MM.1S (cell line): ENCODE data around the gene MEGF10.

Experiments used
- DNase-seq: peaks from one replicate; pipeline ENCODE4 v3.0.0-alpha.2; 2015
- H2AFZ ChIP-seq: fragments of 300-600 bp; sonication (generic); 2 replicates; pipeline ENCODE4 v1.6.0; 2016; ENCODE audit warnings: antibody characterized with exemption, low read length
- H3F3A ChIP-seq: fragments of 300-600 bp; sonication (generic); 2 replicates; pipeline ENCODE4 v1.6.1; 2016; ENCODE audit warnings: mild to moderate bottlenecking, antibody characterized with exemption, low read length, moderate library complexity, mixed read lengths; ENCODE audit not compliant: insufficient read depth
- H3K27ac ChIP-seq: fragments of 300-600 bp; sonication (generic); 2 replicates; pipeline ENCODE4 v1.5.1; 2016; ENCODE audit warnings: mild to moderate bottlenecking, low read length
- H3K27me3 ChIP-seq: fragments of 300-600 bp; sonication (generic); replicated peaks from 2 replicates; pipeline ENCODE4 v1.6.0; 2016; ENCODE audit warnings: low read length; ENCODE audit not compliant: insufficient read depth
- H3K36me3 ChIP-seq: fragments of 300-600 bp; sonication (generic); replicated peaks from 2 replicates; pipeline ENCODE4 v1.6.1; 2016; ENCODE audit warnings: mild to moderate bottlenecking, low read length, mixed read lengths; ENCODE audit not compliant: insufficient read depth
- H3K4me1 ChIP-seq: fragments of 300-600 bp; sonication (generic); 2 replicates; pipeline ENCODE4 v1.6.1; 2016; ENCODE audit warnings: low read length, mixed read lengths
- H3K4me2 ChIP-seq: fragments of 300-600 bp; sonication (generic); 2 replicates; pipeline ENCODE4 v1.6.0; 2016; ENCODE audit warnings: low read depth, low read length
- H3K4me3 ChIP-seq: fragments of 300-600 bp; sonication (generic); 2 replicates; pipeline ENCODE4 v1.5.1; 2016; ENCODE audit warnings: low read length, mixed read lengths
- H3K79me2 ChIP-seq: fragments of 300-600 bp; sonication (generic); 2 replicates; pipeline ENCODE4 v1.6.1; 2016; ENCODE audit warnings: mixed run types, low read length, mixed read lengths
- H3K9ac ChIP-seq: fragments of 300-600 bp; sonication (generic); 2 replicates; pipeline ENCODE4 v1.6.1; 2016; ENCODE audit warnings: low read length, mixed read lengths
- H3K9me2 ChIP-seq: fragments of 300-600 bp; sonication (generic); replicated peaks from 2 replicates; pipeline ENCODE4 v1.6.1; 2016; ENCODE audit warnings: mild to moderate bottlenecking, low read length, mixed read lengths; ENCODE audit not compliant: insufficient read depth
- H3K9me3 ChIP-seq: fragments of 300-600 bp; sonication (generic); replicated peaks from 2 replicates; pipeline ENCODE4 v1.6.1; 2016; ENCODE audit warnings: mild to moderate bottlenecking, low read length, mixed read lengths; ENCODE audit not compliant: insufficient read depth
- H4K20me1 ChIP-seq: fragments of 300-600 bp; sonication (generic); 2 replicates; pipeline ENCODE4 v1.6.1; 2016; ENCODE audit warnings: mild to moderate bottlenecking, low read length, moderate library complexity, mixed read lengths; ENCODE audit not compliant: insufficient read depth
- CTCF ChIP-seq: fragments of 300-600 bp; sonication (generic); IDR thresholded peaks from 2 replicates; pipeline ENCODE4 v1.5.1; 2016; ENCODE audit warnings: antibody characterized with exemption, low read length, mixed read lengths
- EZH2 ChIP-seq: fragments of 300-600 bp; sonication (generic); optimal IDR thresholded peaks from 2 replicates; pipeline ENCODE3; 2017; ENCODE audit warnings: low read depth, mild to moderate bottlenecking, antibody characterized with exemption, low read length, mixed read lengths
- EZH2phosphoT487 ChIP-seq: fragments of 300-600 bp; sonication (generic); IDR thresholded peaks from 2 replicates; pipeline ENCODE4 v1.6.1; 2018; ENCODE audit warnings: antibody characterized with exemption, low read length

Gene MEGF10

GRCh38 chr5:127415034-127415433 lies 124.4 kb downstream of the MEGF10 start:
- H3K36me3 ChIP-seq, result no peaks in the 10 kb centered on the region
- no peak overlapping the region for H3K9ac ChIP-seq
- no peak overlapping the region for H3K4me2 ChIP-seq
- H3K9me2 ChIP-seq, result no peaks in the 10 kb centered on the region
- H3K4me3 ChIP-seq, result no peak overlapping the region
- H3K4me1 ChIP-seq, result peaks cover 18% of the 10 kb centered on the region
- no peaks in the 10 kb centered on the region for H3K27me3 ChIP-seq
- no peaks in the 10 kb centered on the region for H3K9me3 ChIP-seq
- 0 out of 2 replicates have a peak, but pooled peaks cover 4% of the 10 kb centered on the region for H3F3A ChIP-seq
- H2AFZ ChIP-seq, result no peak overlapping the region
- no peaks in the 10 kb centered on the region for H3K79me2 ChIP-seq
- no peak overlapping the region for H3K27ac ChIP-seq
- DNase-seq, result no peak
- TF ChIP-seq EZH2phosphoT487 (no peak), CTCF (no peak), EZH2 (no peak)
- no peaks in the 10 kb centered on the region for H4K20me1 ChIP-seq

- DNase-seq, result no peak
- no peak for TF ChIP-seq EZH2phosphoT487
- no peak for TF ChIP-seq EZH2
- no peak for TF ChIP-seq CTCF
- no peak overlapping the region for H3K9ac ChIP-seq
- no peak overlapping the region for H2AFZ ChIP-seq
- no peaks in the 10 kb centered on the region for H3F3A ChIP-seq
- no peaks in the 10 kb centered on the region for H3K9me3 ChIP-seq
- no peak overlapping the region for H3K27ac ChIP-seq
- no peaks in the 10 kb centered on the region for H3K79me2 ChIP-seq
- no peaks in the 10 kb centered on the region for H3K36me3 ChIP-seq
- H3K27me3 ChIP-seq, result no peaks in the 10 kb centered on the region
- no peaks in the 10 kb centered on the region for H3K4me1 ChIP-seq
- H3K4me2 ChIP-seq, result no peak overlapping the region
- H3K9me2 ChIP-seq, result no peaks in the 10 kb centered on the region
- H4K20me1 ChIP-seq, result no peaks in the 10 kb centered on the region
- H3K4me3 ChIP-seq, result no peak overlapping the region
Measured at GRCh38 chr5:127416906-127417305, 126.3 kb downstream of the MEGF10 start.

GRCh38 chr5:127417528-127417927 lies 126.9 kb downstream of the MEGF10 start:
- no peaks in the 10 kb centered on the region for H3K9me3 ChIP-seq
- H3K27me3 ChIP-seq, result no peaks in the 10 kb centered on the region
- no peaks in the 10 kb centered on the region for H3K36me3 ChIP-seq
- no peaks in the 10 kb centered on the region for H3K4me1 ChIP-seq
- no peaks in the 10 kb centered on the region for H3K79me2 ChIP-seq
- no peak for DNase-seq
- H2AFZ ChIP-seq, result no peak overlapping the region
- H3K4me2 ChIP-seq, result no peak overlapping the region
- no peaks in the 10 kb centered on the region for H3F3A ChIP-seq
- H3K27ac ChIP-seq, result no peak overlapping the region
- H3K4me3 ChIP-seq, result no peak overlapping the region
- TF ChIP-seq EZH2phosphoT487 (no peak), EZH2 (no peak), CTCF (no peak)
- H3K9me2 ChIP-seq, result no peaks in the 10 kb centered on the region
- no peak overlapping the region for H3K9ac ChIP-seq
- H4K20me1 ChIP-seq, result no peaks in the 10 kb centered on the region
